ENCODE results near the gene MLLT10. TPM values are rescaled to one million over a fixed set of nuclear protein-coding genes. Genes with fewer than 3 reads are reported as not detected.
A peak's percentile ranks its signal among the peaks of the same experiment; 100 is the strongest.

MLLT10 gene
- 10 to 100 TPM; 46.0 to 47.1 TPM for total RNA-seq

DNA sequence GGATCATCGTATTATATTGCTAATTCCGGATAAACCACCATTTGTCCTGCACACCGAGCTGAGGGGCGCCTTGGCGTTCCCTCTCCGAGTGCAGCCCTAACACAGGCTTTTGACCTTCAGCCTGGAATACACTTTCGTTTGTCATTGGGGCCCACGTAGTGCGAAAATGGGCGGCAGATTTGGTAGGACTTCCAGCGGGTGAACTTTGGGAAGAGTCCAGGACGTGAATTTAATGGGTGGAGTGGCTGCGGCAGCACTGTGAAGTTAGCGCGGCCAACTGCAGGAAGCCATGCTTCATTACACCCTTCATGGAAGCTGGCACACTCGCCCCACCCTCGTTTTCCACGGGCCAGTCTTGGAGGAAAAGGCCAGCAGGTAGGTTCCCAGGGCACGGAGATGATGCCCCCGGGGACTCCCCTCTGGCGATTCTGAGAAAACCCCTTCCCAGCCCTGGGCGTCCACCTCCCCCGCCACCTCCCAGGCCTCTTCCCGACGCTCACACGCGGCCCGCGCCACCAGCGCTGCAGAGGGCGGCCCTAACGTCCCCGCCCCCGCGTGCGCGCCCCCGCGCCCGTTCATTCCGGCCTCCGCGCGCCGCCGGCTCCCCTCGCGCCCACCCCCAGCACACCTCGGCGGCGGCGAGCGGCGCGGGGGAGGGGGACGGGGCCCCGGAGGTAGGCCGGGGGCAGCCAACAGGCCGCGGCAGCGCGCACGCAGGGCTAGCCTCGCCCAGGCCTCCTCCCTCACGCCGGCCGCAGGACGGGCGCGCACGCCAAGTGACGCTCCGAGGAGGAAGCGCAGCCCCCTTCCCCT lies at the start of gene MLLT10:
Gene MLLT10 (plus strand): TSS at position 766 of the 813 bp plus-strand sequence. CDS start 413 bp downstream, outside the sequence.
- ChIA-PET CTCF (interaction anchor here (0.9 kb wide), 1 partner anchor 837 kb away, joined by 3 read pairs; no protein-coding TSS in a partner anchor), POLR2A (interaction anchor here (0.8 to 0.9 kb wide), 2 partner anchors 8 to 16 kb away, joined by 3 read pairs; partner anchors contain the start of gene SKIDA1)
- H3K36me3 Mint-ChIP-seq (ENCODE audit: low read depth), result peaks cover 10% of the 10 kb centered on the region

GRCh38 chr10:21487416-21488180 lies 46.4 kb upstream of the MLLT10 start:
- no peaks in the 10 kb centered on the region for H3K4me1 Mint-ChIP-seq (ENCODE audit: low read depth)
- H3K9me3 Mint-ChIP-seq (ENCODE audit: insufficient read depth), result no peaks in the 10 kb centered on the region
- DNase-seq (no peak), ATAC-seq (no peak)
- H3K4me3 Mint-ChIP-seq, result no peak overlapping the region
- ChIA-PET POLR2A (no interaction called here), CTCF (interaction anchor here (1.9 kb wide), 1 partner anchor 8 kb away, joined by 5 read pairs; no protein-coding TSS in a partner anchor)
- H3K27ac Mint-ChIP-seq, result no peak overlapping the region
- H3K36me3 Mint-ChIP-seq (ENCODE audit: low read depth), result no peaks in the 10 kb centered on the region
- peaks cover 19% of the 10 kb centered on the region for H3K27me3 Mint-ChIP-seq (ENCODE audit: low read depth)

More for the DNA sequence above, at the start of gene MLLT10:
- Mint-ChIP-seq H3K9me3 (ENCODE audit: insufficient read depth) (no peaks in the 10 kb centered on the region), H3K4me1 (ENCODE audit: low read depth) (peaks cover 21% of the 10 kb centered on the region), H3K27ac (peak within 1 kb of the TSS; percentile 85), H3K4me3 (peak within 1 kb of the TSS; percentile 80), H3K27me3 (ENCODE audit: low read depth) (peaks cover 6% of the 10 kb centered on the region)
- ATAC-seq (peak; percentile 90), DNase-seq (peak; percentile 92)

GRCh38 chr10:21488246-21488956 lies 45.6 kb upstream of the MLLT10 start:
- H3K27me3 Mint-ChIP-seq (ENCODE audit: low read depth), result peaks cover 23% of the 10 kb centered on the region
- no peaks in the 10 kb centered on the region for H3K36me3 Mint-ChIP-seq (ENCODE audit: low read depth)
- H3K27ac Mint-ChIP-seq, result no peak overlapping the region
- H3K4me3 Mint-ChIP-seq, result no peak overlapping the region
- DNase-seq, result no peak
- no peak for ATAC-seq
- no peaks in the 10 kb centered on the region for H3K4me1 Mint-ChIP-seq (ENCODE audit: low read depth)
- POLR2A ChIA-PET, result no interaction called here
- CTCF ChIA-PET, result no interaction called here
- H3K9me3 Mint-ChIP-seq (ENCODE audit: insufficient read depth), result no peaks in the 10 kb centered on the region

DNA sequence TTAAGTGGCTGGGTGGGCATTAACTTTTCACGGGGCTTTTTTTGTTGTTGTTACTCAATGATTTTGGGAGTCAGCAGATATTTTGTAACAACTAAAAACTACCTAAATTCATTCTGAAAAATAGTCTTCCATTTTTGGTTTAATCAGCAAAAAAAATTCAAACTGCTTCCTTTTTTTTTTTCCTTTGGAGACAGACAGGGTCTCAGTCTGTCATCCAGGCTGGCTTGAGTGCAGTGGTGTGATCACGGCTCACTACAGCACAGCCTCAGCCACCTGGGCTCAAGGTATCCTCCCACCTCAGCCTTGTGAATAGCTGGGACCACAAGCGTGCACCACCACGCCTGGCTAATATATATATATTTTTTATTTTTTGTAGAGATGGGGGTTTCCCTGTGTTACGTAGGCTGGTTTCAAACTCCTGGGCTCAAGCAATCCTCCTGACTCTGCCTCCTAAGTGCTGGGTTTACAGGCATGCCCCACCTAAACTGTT lies 45.0 kb upstream of the MLLT10 start:
- Mint-ChIP-seq H3K27ac (no peak overlapping the region), H3K27me3 (ENCODE audit: low read depth) (peaks cover 29% of the 10 kb centered on the region)

DNA sequence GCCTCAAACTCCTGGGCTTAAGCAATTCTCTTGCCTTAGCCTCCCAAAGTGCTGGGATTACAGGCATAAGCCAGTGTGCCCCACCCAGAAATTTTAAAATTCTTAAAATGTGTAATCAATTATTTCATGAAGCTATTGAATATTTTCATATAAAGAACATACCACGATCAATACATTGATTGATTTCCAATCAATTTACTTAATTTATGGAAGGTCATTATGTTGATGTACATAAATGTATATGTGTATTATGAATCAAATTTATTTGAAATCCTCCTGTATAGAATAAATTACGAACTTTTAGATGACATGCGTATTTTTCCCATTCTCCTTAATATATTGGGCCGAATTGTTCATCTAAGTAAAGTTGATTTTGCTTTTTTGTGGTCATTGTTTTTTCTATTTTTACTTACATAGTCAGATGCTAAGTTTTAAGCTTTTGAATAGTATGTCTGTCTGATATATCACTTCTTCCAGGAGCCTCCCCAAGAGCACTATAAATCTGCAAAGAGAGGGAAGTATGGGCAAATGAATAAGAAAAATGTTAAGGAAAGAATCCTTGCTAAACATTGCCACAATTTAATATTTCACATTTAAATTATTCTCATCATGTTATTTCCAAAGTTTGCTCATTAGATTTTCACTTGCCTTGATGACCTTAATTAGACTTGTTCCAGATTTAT lies 43.9 kb upstream of the MLLT10 start:
- DNase-seq (no peak), ATAC-seq (no peak)
- Mint-ChIP-seq H3K27ac (no peak overlapping the region), H3K27me3 (ENCODE audit: low read depth) (peaks cover 34% of the 10 kb centered on the region), H3K36me3 (ENCODE audit: low read depth) (no peaks in the 10 kb centered on the region), H3K4me3 (no peak overlapping the region), H3K9me3 (ENCODE audit: insufficient read depth) (no peaks in the 10 kb centered on the region), H3K4me1 (ENCODE audit: low read depth) (peaks cover 6% of the 10 kb centered on the region)
- CTCF ChIA-PET, result interaction anchor here (0.7 kb wide), 1 partner anchor 30 kb away, joined by 3 read pairs; no protein-coding TSS in a partner anchor
- POLR2A ChIA-PET, result no interaction called here

More for the DNA sequence above, 45.0 kb upstream of the MLLT10 start:
- ChIA-PET POLR2A (no interaction called here), CTCF (no interaction called here)
- H3K4me1 Mint-ChIP-seq (ENCODE audit: low read depth), result peaks cover under 1% of the 10 kb centered on the region
- H3K4me3 Mint-ChIP-seq, result no peak overlapping the region
- no peak for ATAC-seq
- H3K36me3 Mint-ChIP-seq (ENCODE audit: low read depth), result no peaks in the 10 kb centered on the region
- H3K9me3 Mint-ChIP-seq (ENCODE audit: insufficient read depth), result no peaks in the 10 kb centered on the region
- no peak for DNase-seq

DNA sequence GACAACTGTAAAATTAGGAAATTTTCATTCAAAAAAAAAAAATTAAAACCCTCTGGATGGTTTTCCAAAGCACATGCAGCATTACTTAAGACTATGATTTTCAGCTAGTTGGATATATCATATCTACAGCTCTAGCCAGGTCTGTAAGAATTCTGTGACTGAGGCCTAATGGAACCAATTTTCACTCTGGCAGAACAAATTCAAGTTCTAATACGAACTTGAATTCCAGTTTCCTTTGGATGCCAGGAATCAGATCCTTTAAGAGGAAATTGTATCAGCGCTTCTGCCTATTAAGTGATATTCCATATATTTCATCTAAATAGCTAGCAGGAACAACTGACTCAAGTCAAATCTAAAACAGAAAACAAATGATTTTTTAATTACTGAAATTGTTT lies 43.3 kb upstream of the MLLT10 start:
- Mint-ChIP-seq H3K27me3 (ENCODE audit: low read depth) (peaks cover 39% of the 10 kb centered on the region), H3K4me1 (ENCODE audit: low read depth) (peaks cover 10% of the 10 kb centered on the region), H3K36me3 (ENCODE audit: low read depth) (no peaks in the 10 kb centered on the region), H3K4me3 (no peak overlapping the region), H3K27ac (no peak overlapping the region), H3K9me3 (ENCODE audit: insufficient read depth) (no peaks in the 10 kb centered on the region)
- CTCF ChIA-PET, result interaction anchor here (2.8 kb wide), 1 partner anchor 241 kb away, joined by 5 read pairs; no protein-coding TSS in a partner anchor
- DNase-seq (no peak), ATAC-seq (no peak)
- POLR2A ChIA-PET, result no interaction called here

DNA sequence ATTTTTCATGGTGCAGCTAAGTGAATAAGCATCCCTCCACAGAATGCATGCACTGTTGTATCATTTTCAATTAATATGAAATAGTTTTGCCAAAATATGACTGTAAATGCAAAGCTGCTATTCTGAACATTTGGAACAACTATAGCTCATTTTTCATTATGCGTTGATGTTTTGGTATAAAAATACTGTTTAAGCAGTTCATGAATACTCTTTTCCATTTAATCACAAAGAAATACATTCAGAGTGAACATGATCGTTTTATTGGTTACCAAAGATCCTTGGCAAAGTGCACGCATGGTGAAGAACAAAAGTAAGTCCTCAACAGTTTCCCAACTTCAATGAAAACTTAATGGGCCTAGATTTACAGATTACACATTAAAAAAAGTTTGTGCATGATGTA lies 41.6 kb upstream of the MLLT10 start:
- Mint-ChIP-seq H3K4me3 (no peak overlapping the region), H3K36me3 (ENCODE audit: low read depth) (no peaks in the 10 kb centered on the region), H3K4me1 (ENCODE audit: low read depth) (peaks cover 12% of the 10 kb centered on the region), H3K9me3 (ENCODE audit: insufficient read depth) (no peaks in the 10 kb centered on the region), H3K27ac (no peak overlapping the region), H3K27me3 (ENCODE audit: low read depth) (peaks cover 44% of the 10 kb centered on the region)
- no peak for ATAC-seq
- CTCF ChIA-PET, result interaction anchor here (2.8 kb wide), 1 partner anchor 239 kb away, joined by 5 read pairs; no protein-coding TSS in a partner anchor
- DNase-seq, result no peak
- POLR2A ChIA-PET, result interaction anchor here (0.6 kb wide), 1 partner anchor 726 kb away, joined by 3 read pairs; the partner anchor contains the start of gene EBLN1

DNA sequence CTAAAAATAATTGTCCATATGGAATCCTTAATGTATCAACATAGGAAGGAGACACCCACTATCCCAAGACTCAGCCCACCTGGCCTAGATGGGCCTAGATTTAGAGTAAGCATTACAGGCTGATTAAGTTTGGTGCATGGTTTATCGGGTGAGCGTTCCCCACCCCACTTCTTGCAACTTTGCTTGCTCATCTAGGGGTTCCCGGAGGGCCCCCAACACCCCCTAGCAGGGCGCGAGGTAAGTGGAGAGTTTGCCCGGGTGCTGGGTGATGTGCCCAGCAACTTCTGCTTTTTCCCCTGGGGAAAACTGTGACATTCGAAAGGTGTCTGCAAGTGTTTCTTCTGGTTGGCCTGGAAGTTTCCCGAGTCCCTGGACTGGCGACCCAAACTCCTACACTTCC lies 40.2 kb upstream of the MLLT10 start:
- CTCF ChIA-PET, result interaction anchor here (0.8 kb wide), 1 partner anchor 12 kb away, joined by 3 read pairs; no protein-coding TSS in a partner anchor
- POLR2A ChIA-PET, result no interaction called here
- ATAC-seq, result no peak
- DNase-seq, result no peak
- no peaks in the 10 kb centered on the region for H3K9me3 Mint-ChIP-seq (ENCODE audit: insufficient read depth)
- no peaks in the 10 kb centered on the region for H3K36me3 Mint-ChIP-seq (ENCODE audit: low read depth)
- peak overlapping the region; percentile 69 for H3K4me3 Mint-ChIP-seq
- H3K4me1 Mint-ChIP-seq (ENCODE audit: low read depth), result peaks cover 14% of the 10 kb centered on the region
- peaks cover 49% of the 10 kb centered on the region for H3K27me3 Mint-ChIP-seq (ENCODE audit: low read depth)
- H3K27ac Mint-ChIP-seq, result no peak overlapping the region

GRCh38 chr10:21494191-21495001 lies 39.6 kb upstream of the MLLT10 start:
- ATAC-seq, result peak; percentile 12
- no peak overlapping the region for H3K27ac Mint-ChIP-seq
- H3K9me3 Mint-ChIP-seq (ENCODE audit: insufficient read depth), result no peaks in the 10 kb centered on the region
- ChIA-PET POLR2A (interaction anchor here (1.4 kb wide), 1 partner anchor 24 kb away, joined by 3 read pairs; no protein-coding TSS in a partner anchor), CTCF (interaction anchor here (0.8 to 1.3 kb wide), 2 partner anchors 12 to 215 kb away, joined by 3 read pairs; no protein-coding TSS in a partner anchor)
- no peak for DNase-seq
- H3K36me3 Mint-ChIP-seq (ENCODE audit: low read depth), result no peaks in the 10 kb centered on the region
- H3K4me3 Mint-ChIP-seq, result peak overlapping the region; percentile 79
- H3K4me1 Mint-ChIP-seq (ENCODE audit: low read depth), result peaks cover 17% of the 10 kb centered on the region
- peaks cover 54% of the 10 kb centered on the region for H3K27me3 Mint-ChIP-seq (ENCODE audit: low read depth)

- H3K9me3 Mint-ChIP-seq (ENCODE audit: insufficient read depth), result no peaks in the 10 kb centered on the region
Measured at GRCh38 chr10:21495002-21495751, 38.9 kb upstream of the MLLT10 start.

More at GRCh38 chr10:21495002-21495751, 38.9 kb upstream of the MLLT10 start:
- ChIA-PET POLR2A (interaction anchor here (1.4 kb wide), 1 partner anchor 23 kb away, joined by 3 read pairs; no protein-coding TSS in a partner anchor), CTCF (interaction anchor here (0.8 to 3.5 kb wide), 27 partner anchors 8 to 1079 kb away, joined by 3 to 48 read pairs (median 4); no protein-coding TSS in a partner anchor)
- DNase-seq, result no peak
- Mint-ChIP-seq H3K27me3 (ENCODE audit: low read depth) (peaks cover 58% of the 10 kb centered on the region), H3K4me1 (ENCODE audit: low read depth) (peaks cover 19% of the 10 kb centered on the region), H3K36me3 (ENCODE audit: low read depth) (no peaks in the 10 kb centered on the region), H3K27ac (no peak overlapping the region), H3K4me3 (peak overlapping the region; percentile 79)
- no peak for ATAC-seq
